IPS-18c (cell line): ENCODE data around the gene C6orf62.
"Not testable (repeated sequence)": the region's sequence is repeated elsewhere in the genome, so short reads cannot be mapped to it uniquely, and the experiment has no call there.

Experiments
- H3K4me3 ChIP-seq: 2 replicates; pipeline ENCODE4 v1.7.0; 2013; ENCODE audit warnings: low read depth, mild to moderate bottlenecking, low read length, moderate library complexity; ENCODE audit not compliant: insufficient read depth
- H3K9me3 ChIP-seq: one replicate; pipeline ENCODE4 v1.6.1; 2013; ENCODE audit warnings: mild to moderate bottlenecking, low read length, moderate library complexity; ENCODE audit not compliant: control insufficient read depth, insufficient read depth

C6orf62 gene

GRCh38 chr6:24664046-24664987 lies 54.6 kb downstream of the C6orf62 start:
- Histone ChIP-seq H3K9me3 (no peaks in the 10 kb centered on the region), H3K4me3 (no peak overlapping the region)

GRCh38 chr6:24663189-24663588 lies 55.8 kb downstream of the C6orf62 start:
- Histone ChIP-seq H3K4me3 (no peak overlapping the region), H3K9me3 (no peaks in the 10 kb centered on the region)

DNA sequence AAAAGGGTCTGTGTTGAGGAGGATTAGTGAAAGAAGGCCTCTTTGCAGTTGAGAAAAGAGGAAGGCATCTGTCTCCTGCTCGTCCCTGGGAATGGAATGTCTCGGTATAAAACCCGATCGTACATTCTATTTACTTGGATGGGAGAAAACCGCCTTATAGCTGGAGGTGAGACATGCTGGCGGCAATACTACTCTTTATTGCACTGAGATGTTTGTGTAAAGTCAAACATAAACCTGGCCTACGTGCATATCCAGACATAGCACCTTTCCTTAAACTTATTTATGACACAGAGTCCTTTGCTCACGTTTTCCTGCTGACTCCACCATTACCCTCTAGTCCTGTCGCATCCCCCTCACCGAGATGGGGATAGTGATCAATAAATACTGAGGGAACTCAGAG lies 56.7 kb downstream of the C6orf62 start:
- Histone ChIP-seq H3K4me3 (no peak overlapping the region), H3K9me3 (no peaks in the 10 kb centered on the region)

DNA sequence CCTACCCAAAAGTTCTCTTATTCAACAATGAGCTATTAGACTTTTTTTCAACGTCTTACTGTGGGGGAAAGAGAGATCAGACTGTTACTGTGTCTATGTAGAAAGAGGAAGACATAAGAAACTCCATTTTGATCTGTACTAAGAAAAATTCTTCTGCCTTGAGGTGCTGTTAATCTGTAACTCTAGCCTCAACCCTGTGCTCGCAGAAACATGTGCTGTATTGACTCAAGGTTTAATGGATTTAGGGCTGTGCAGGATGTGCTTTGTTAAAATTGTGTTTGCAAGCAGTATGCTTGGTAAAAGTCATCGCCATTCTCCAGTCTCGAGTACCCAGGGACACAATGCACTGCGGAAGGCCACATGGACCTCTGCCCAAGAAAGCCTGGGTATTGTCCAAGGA lies 57.2 kb downstream of the C6orf62 start:
- not testable (repeated sequence) for H3K4me3 ChIP-seq, H3K9me3 ChIP-seq

GRCh38 chr6:24660105-24660504 lies 58.8 kb downstream of the C6orf62 start:
- Histone ChIP-seq H3K4me3 (no peak overlapping the region), H3K9me3 (no peaks in the 10 kb centered on the region)

- no peak overlapping the region for H3K4me3 ChIP-seq
- no peaks in the 10 kb centered on the region for H3K9me3 ChIP-seq
These were observed 59.4 kb downstream of the C6orf62 start for GRCh38 chr6:24659561-24659960.

GRCh38 chr6:24658573-24659560 lies 60.1 kb downstream of the C6orf62 start:
- Histone ChIP-seq H3K9me3 (no peaks in the 10 kb centered on the region), H3K4me3 (no peak overlapping the region)

DNA sequence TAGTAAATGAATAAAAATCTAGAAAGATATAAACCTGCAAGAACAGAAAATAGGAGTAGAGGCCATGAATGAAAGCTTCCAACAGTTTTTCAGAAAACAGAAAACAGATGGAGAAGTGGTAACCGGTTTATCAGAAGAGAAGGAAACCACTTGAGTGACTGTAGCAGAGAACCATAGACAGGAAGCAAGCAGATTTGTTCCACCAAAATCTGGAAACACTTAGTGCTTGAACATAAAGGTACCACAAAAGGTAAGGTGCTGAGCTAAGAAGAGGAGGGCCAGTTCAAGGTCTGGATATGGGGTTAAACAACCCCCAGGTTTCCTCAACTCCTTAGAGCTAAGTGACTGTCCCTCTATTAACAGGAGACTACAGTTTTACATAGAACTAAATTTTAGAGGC lies 63.7 kb downstream of the C6orf62 start:
- no peak overlapping the region for H3K4me3 ChIP-seq
- H3K9me3 ChIP-seq, result no peaks in the 10 kb centered on the region
